DMS53 (cell line): ENCODE results near the gene GPHA2.
A peak's percentile ranks its signal among the peaks of the same experiment; 100 is the strongest.

ENCODE experiments used
- DNase-seq: peaks from one replicate; lab custom pipeline; 2025; lab: John Stamatoyannopoulos, UW

Gene GPHA2

DNA sequence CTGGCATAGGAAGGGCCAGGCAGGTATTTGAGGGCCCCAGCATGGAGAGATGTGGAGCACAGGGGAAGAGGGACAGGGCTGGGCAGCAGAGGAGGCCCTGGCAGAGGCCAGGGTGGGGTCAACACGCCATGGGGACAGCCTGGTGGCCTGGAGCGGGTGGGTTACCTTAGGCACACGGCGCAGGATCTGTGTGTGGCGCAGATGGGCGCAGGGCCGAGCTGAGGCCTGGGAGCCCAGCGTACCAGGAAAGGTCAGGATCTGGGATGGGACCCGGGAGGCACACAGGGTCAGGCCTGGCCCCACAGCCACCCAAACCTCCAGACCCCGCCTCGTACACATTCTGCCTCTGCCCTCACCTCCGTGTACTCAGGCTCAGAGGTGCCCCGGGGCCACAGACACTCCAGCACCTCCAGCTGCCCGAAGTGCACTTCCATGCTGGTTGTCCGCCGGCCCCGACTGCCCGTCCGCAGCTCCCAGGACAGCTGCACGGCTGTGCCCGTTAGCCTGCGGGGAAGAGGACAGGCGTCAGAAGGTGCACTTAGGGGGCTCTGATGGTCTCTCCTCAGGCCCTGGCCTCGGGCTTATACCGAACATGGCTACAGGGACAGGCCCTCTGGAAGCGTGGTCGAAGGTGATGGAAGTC is 25.1 kb downstream of the GPHA2 start:
- DNase-seq = no peak

DNA sequence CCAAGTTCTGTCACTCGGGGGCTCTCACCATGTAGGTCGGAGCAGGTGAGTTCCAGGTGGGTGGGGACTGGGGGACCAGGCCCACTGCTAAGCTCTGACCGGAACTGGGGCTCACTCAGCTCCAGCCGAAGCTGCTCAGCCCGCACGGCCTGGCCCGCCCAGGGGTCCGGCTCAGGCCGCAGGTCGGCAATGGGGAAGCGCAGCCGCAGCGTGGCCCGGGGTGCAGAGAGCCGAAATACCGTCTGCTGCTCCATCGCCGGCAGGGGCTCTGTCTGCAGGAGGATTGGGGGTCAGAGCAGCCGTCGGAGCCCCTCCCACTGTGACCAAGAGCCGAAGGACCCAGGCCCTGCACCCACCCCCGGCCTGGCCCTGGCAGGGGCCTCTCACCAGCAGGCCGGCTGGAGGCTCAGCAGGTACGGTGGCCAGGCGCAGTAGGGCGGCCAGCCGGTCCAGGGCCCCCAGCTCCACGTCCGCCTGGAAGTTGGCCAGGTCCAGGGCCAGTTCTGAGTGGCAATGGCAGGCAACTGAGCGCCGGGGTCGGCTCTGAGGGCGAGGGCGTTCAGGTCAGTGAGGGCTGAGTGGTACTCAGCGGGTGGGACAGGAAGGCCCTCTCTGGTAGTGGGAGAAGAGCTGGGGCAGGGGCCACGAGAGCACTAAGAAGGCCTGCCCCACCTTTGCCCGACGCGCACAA is 25.9 kb downstream of the GPHA2 start:
- DNase-seq = no peak

DNA sequence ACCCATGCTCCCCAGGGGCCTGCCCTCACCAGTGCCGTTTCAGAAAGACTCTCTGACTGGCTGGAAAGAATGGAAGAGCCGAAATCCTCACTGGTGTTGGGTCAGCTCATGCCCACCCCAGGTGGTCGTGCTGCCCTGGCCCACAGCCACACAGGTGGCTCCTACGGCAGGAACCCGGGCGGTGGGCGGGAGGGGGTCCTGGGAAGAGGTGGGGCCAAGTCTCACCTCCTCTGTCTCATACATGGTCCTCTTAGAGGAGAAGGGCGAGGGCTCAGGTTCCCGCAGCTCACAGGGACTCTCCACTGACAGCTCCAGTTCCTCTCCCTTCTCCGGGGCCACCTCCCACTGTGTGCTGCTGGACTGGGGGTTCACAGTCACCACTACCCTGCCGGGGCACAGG is 26.9 kb downstream of the GPHA2 start:
- DNase-seq = no peak

DNA sequence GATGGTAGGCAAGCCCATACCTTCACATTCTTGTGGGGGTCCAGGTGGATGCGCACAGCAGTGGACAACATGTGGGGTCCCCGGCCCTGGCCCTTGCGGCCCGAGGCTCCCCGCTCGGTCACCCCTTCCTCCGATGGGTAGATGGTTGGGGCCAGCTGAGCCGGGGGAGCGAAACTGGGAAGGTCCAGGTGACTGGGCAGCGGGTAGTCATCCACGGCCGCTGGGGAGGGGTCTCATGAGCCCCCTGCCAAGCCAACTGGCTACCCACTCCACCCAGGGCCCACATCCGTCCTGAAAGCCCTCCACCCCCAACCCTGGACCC is 29.4 kb downstream of the GPHA2 start:
- DNase-seq = no peak

DNA sequence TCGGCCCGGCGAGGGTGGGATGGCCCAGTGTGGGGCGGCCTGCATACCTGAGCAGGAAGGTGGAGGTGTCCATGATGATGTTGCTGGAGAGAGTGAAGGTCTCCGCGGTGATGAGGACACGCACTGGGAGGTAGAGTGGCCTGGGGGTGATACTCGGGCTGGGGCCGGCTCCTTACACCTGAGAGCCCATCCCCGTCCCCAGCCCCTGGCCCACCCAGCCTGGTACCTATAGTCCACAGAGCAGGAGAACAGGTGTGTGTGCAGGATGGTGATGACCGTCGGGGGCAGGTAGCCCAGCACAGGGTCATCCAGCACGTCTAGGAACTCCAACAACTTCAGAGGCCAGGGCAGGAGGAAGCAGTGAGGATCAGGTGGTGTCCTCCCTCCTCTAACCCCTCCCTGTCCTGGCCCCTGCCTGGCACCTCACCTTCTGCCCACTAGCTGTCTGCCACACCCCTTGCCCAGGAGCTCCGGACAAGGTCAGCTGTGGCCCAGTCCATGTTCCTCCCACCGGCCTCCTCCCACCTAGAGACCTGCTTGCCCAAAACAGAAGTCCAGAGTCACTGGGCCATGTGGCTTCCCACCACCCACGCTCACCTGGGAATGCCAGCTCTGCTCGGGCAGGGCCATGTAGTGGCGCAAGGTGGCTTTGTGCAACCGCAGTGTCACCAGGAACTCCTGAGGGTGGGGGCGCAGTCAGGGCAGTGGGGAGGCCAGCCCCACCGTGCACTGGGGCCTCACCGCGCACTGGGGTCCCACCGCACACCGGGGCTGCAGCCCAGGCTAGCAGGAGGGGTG is 30.0 kb downstream of the GPHA2 start:
- DNase-seq = no peak

DNA sequence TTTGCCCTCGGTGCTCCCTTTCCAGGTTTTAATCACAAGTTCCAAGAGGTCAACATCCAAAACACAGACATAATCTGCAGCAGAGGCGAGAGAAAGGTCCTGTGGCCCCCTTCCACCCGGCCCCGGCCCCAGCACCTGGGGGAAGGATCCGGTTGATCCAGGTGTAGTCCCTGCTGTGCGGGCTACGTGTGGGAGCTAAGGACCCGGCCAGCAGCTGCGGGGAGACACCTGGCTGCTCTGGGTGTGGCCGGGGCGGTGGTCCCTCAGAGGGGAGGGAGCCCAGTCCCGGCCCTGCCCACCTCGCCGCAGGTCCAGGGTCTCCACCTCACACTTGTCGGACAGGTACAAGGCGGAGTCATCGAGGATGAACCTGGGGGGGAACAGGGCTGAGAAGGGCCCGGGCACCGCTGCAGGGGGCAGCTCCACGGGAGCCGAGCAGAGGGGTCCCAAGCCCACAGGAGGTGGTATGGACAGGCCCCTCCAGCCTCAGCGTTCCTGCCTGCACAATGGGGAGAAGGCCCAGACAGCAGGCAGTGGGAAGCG is 32.3 kb downstream of the GPHA2 start:
- DNase-seq = no peak

DNA sequence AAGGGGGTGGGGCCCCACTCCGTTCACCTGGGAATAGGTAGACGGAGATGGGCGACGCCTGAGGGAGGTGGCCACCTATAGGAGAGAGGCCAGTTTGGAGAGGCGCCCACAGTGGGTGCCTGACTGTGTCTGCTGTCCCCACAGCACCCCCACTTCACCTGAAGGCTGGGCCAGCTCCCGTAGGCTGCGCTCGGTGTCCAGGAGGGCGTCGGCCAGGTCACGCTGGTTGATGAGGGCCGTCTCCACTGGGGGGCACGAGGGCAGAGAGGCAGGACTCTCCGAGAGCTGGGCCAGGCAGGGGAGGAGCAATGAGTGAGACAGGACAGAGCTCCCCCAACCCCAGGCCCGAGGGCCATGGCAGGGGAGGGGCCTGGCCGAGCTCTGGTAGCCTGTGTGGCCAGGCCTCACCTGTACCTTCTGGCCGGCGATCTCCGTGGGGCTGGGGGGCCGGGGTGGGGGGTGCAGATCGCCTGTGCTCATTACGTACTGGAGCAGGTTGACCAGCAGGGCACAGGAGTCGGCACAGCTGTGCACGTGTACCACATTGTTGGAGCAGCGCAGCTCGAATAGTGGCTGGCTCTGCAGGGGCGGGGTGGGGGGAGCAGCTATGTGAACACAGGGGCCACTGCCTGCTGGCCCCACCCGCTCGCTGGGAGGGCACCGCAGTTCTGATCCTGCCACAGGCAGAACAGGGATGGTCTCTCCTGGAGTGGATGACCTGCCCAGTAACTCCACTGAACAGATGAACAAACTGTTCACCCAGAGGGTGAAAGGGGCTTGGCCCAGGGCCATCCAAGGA is 33.4 kb downstream of the GPHA2 start:
- DNase-seq = no peak

DNA sequence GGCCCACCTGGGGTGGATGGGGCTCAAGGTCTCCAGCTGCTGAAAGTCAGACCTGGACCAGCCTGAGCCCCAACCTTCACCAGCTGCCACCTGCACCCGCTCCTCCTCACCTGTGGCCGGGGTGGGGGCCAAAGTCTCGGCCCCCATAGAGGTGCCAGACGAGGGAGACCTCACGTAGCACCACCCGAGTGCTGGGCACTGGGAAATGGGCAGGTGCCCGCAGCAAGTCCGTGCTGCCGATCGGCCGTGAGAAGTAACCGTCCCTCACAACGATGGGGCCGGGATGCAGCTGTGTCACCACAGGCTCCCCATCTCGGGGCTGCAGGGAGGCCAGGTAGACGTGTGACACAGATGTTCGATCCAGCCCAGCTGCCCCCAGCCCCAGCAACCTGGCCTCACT is 34.9 kb downstream of the GPHA2 start:
- DNase-seq = no peak

DNA sequence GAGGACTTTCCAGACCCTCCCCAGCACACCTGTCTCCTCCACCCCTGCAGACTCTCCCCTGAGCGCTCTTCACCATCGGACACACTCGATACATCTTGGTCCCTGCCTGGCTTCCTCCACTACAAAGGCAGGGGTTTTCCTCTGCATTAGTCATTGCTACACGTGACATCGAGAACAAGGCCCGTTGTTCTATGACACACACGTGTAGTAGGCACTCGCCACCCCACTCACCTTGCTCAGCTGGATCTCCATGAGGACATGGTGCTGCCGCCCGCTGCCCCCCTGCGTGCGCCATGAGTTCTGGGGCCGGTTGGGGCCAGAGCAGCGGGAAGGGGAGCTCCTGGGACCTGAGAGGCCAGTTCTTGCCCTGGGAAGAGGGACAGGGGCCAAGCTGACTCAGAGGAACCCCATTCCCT is 35.4 kb downstream of the GPHA2 start:
- DNase-seq = peak; percentile 95

DNA sequence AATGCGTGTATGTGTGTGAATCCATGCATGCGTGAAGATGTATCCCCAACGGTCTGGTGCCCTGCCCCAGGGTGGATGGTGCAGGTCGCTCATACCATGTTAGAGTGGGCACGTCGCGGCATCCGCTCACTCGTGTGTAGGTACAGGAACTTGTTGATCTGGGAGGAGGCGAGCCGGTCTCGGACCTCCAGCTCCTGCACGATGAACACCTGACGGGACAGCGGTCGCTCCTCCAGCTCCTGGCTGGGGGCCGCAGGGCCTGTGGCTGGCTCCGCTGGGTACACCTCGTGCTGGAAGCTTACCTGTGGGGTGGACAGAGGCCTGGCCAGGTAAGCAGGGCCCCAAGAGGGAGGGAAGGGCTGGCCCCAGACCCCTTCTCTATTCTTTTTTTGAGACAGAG is 37.2 kb downstream of the GPHA2 start:
- no peak for DNase-seq

DNA sequence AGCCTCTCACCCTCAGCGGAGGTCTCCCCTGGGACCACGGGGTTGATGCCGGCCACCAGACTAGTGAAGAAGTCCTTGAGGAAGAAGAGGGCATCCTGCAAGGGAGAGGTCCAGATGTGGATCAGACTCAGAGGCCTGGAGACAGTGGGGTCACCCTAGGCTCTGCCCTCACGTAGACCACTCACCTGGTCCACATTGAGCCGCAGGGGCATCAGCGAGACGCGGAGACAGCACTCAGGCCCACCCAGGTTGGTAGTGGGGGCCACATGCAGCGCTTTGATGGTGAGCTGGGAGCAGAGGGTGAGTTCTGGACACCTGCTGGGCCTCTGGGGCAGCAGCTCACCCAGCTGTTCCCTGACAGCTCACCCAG is 37.6 kb downstream of the GPHA2 start:
- no peak for DNase-seq

DNA sequence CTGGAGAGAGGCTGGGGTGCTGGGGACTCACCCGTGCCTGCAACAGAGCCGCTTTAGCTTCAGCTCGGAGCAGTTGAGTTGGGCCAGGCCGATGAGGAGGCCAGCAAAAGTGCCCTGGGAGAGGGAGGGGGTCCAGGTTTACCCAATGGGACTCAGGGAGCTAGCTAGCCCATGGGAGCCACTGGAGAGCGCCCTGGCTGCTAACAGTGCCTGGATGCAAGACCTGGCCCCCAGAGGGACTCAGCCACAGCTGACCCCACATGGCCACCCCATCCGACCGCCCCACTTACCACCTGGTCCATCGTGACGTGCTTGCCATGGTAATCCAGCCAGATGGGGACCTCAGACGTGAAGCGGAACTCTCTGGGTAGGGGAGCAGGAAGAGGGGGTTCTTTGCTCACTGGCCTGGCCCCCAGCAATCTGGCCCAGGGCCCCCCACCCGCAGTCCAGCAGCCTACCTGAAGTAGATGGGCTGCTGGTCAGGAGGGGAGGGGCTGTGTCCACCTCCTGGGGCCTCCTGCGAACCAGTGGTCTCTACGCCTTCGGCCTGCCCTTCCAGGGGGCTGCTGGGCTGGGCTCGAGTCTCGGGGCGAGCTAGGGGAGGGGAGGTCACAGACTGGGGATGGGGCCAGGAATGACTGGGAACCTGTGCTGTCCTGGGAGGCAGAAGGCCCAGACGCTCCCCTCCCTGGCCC is 38.2 kb downstream of the GPHA2 start:
- no peak for DNase-seq

DNA sequence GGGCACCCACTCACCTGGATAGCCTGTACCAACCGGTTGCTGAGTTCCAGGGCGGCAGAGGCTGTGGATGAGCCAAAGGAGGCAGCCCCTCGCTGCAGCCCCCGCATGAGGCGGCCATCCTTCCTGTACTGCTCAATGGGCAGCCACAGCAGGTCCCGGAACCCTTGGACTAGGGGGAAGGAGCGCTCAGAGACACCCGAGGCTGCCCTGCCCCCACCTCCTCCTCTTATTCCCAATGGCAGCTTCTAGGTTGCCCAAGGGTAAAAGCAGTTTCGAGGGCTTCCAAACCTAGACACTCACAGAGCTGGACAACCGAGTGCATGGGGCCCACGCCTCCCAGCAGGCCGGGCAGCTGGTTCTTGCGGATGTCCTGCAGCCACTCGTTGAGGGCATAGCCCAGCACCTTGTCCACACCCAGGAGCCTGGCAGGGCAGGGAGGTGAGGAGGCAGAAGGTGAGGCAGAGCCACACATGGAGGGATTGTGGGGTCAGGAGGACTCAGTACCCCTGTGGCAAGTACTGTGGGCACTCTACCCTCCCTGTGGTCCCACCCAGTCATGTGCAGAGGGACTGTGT is 39.2 kb downstream of the GPHA2 start:
- no peak for DNase-seq

DNA sequence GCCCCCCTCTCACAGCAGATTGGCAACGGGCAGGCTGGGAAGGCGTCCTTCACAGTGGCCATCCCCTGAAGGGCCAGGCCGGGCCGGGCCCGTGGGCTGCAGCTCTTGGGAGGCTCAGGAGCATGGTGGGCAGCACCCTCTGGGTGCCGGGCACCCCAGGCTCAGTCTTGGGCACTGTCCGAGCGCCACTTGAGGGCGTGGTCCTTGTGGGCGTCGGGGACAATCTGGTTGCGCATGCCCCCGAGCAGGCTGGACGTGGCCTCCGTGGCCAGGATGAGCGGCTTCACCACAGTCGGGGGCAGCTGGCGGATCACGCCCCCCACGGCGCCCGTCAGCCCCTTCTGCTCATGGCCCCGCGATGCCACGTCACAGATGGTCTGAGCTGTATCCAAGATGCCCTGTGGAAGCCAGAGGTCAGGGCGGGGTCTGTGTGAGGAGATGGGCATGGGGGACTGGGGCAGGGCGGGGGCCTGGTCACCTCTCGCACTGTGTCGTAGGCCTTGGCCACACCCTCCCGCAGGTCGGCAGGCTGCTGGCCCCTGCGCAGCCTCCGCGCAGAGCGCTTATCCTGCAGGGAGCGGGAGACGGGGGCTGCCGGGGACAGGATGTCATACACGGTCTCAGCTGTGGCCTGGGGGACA is 40.8 kb downstream of the GPHA2 start:
- no peak for DNase-seq

DNA sequence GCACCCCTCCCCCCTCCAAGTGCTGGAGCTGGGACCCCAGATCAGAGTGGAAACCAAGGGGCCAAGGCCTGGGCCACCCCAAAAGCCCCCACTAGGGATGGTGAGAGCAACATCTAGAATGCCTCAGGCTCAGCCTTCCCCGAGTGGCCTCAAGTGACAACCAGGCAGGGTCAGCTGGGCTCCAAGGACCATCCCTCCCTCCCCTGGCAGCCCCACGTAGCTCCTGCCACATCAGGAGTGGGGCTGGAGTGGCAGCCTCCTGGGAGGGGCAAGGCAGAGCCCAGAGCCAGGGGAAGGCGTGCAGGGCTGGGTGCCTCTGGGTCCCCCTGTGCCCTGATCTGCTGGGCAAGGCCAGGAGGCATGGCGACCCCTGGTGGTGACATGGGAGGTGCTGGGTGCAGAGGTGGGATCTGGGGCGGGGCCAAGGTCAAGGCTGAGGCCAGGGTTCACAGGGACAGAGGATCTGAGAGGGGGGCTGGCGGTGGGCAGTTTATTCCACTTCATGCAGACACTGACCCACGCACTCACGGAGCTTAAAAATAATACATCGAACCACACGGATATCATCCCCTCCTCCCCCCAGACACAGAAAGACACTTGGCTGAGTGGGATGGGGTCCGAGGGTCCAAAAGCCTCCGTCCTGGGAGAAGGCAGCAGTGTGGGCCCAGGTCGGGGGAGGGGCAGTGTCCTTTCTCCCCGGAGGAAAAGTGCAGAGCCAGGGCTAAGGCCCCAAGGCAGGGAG is 41.5 kb downstream of the GPHA2 start:
- DNase-seq = peak; percentile 90

DNA sequence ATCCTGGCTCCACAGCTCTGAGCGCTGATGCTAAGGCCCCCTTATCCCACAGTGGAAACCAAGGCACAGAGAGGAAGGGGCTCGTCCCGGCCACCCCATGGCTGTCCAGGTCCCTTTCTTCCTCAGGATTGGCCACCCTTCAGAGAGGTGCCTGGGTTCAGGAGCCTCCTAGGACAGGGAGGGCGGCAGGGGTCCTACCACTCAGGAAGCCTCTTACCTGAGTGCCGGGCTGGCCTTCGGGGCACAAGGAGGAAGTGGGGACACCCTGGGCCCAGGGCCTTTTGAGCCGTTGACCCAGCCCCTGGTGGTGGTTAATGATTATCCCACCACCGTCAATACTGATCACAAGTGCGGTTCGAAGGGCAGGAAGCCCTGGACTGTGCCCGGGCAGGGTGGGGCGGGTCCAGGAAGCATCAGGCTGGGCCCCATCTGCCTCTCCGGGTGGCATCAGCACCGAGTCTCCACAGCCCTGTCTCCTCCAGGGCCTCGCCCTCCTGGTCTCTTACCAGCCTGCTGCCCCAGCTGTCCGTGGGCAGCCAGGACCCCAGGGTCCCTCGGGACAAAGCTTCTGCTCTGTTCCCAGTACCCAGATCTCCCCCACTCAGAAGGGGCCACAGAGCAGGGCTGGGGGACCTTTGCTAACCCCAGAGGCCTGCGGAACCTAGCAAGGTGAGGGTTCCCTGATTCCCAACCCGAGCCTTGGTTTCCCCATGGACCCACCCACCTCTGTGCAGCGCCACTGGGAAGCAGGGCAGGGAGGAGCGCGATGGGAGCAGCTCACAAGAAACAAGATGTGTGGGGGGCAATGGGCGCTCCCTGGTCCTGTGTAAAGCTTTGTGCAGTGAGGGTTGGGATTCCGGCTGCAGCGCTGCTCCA is 42.3 kb downstream of the GPHA2 start:
- DNase-seq = peak; percentile 92

DNA sequence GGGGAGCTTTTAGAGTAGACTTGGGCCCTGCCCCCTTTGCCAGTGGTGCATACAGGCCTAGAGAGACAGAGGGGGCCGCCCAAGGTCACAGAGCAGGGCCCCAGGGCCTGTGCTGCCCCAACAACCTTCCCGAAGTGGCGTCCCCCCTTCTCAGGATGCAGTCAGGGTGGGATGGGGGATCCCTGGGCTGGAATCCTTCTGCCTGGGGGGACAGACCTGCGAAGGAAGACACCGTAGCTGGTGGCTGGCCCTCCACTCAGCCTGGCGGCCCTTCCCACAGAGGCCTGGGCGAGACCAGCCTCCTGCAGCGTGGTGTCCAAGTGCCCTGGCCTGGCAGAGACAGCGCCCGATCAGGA is 42.9 kb downstream of the GPHA2 start:
- peak; percentile 52 for DNase-seq

DNA sequence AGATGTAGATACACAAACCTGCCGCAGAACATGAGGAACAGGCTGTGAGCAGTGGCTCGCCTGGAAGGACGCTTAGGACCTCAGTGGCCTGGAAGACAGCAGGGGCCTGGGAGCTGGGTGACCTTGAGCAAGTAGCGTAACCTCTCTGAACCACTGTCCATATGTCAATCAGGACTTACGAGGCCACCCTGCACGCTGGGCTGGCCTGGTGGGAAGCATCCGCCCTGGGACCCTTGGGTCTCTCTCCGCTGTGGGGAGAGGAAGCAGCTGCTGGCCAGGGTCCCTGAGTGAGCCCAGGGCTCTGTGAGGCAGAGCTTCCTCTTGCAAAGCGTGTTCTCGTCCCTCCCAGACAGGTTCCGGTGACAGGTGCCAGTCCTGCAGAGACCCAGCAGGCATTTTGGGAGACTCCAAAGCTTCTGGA is 43.3 kb downstream of the GPHA2 start:
- DNase-seq = peak; percentile 37

DNA sequence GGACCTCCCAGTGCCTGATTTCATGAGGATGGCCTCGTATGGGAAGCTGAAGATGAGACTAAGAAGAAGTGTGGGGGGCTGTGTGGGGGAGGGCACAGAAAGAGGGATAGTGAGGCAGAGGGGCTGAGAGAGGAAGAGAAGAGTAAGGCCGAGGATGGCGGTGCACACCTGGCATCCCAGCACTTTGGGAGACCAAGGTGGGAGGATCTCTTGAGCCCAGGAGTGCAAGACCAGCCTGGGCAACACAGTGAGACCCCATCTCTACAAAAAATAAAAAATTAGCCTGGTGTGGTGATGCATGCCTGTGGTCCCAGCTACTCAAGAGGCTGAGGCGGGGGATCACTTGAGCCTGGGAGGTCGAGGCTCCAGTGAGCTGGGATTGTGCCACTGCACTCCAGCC is 43.8 kb downstream of the GPHA2 start:
- DNase-seq = no peak
